ENCODE data around the gene ADGRG3.

Gene ADGRG3

DNA sequence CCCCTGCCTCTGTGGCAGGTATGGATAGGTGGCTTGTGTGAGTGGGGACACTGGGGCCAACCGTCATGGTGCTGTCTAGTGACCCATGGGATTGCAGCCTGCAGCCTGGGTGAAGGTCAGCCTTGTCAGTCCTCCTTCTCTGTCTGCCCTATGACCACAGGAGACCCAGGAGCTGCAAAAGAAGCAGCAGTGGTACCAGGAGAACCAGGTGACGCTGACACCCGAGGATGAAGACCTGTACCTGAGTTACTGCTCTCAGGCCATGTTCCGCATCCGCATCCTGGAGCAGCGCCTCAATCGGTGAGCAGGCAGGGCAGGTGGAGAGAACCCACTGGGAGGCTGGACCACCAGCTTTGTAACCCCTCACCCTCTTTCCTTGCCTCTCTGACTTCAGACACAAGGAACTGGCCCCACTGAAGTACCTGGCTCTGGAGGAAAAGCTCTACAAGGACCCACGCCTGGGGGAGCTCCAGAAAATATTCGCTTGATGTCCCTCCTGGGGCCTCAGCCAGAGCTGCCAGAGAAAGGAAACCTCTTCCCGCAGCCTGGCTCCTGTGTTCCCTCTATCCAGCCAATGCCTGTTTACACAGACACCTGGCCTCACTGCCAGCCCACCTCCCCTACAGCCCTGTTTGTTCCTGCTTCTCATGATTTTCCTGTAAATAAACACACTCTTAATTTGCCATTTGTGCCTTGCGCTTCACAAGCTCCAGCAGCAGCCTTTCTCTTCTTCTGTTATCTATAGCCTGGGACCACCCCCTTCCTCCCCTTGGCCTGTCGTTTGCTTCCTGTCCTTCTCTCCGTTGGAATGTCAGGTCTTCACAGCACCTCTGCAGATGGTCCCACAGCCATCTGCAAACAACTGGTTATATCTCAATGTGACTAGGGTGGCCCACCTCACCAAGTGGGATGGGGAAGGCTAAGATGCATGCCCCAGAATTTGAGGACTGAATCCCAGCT, 62.9 kb downstream of the ADGRG3 start:
- H3K4me3 ChIP-seq (ENCODE audit: low read length), result no peak overlapping the region
- no peak for DNase-seq (ENCODE audit: low read depth)
- TF ChIP-seq, protein P1, sequence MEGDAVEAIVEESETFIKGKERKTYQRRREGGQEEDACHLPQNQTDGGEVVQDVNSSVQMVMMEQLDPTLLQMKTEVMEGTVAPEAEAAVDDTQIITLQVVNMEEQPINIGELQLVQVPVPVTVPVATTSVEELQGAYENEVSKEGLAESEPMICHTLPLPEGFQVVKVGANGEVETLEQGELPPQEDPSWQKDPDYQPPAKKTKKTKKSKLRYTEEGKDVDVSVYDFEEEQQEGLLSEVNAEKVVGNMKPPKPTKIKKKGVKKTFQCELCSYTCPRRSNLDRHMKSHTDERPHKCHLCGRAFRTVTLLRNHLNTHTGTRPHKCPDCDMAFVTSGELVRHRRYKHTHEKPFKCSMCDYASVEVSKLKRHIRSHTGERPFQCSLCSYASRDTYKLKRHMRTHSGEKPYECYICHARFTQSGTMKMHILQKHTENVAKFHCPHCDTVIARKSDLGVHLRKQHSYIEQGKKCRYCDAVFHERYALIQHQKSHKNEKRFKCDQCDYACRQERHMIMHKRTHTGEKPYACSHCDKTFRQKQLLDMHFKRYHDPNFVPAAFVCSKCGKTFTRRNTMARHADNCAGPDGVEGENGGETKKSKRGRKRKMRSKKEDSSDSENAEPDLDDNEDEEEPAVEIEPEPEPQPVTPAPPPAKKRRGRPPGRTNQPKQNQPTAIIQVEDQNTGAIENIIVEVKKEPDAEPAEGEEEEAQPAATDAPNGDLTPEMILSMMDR (conservative IDR thresholded peaks at IDR 0.05; ENCODE audit: low read depth, low read length), result no peak

DNA sequence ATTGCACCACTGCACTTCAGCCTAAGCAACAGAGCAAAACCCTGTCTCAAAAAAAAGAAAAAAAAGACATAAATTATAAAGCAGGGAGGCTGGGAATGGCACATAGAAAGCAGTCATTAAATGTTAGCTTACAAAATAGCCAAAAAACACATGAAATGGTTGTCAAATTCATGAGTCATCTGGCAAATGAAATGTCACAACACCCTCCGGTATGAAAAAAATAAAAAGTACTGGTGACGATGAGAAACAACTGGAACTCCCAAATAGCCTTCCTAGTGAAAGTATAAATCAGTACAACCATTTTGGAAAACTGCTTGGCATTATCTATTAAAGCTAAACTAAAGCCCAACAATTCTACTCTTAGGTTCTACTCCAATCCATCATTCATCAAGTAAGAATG, 63.9 kb downstream of the ADGRG3 start:
- TF ChIP-seq, protein P1 (conservative IDR thresholded peaks at IDR 0.05; ENCODE audit: low read depth, low read length), result no peak
- DNase-seq (ENCODE audit: low read depth), result no peak
- H3K4me3 ChIP-seq (ENCODE audit: low read length), result no peak overlapping the region

DNA sequence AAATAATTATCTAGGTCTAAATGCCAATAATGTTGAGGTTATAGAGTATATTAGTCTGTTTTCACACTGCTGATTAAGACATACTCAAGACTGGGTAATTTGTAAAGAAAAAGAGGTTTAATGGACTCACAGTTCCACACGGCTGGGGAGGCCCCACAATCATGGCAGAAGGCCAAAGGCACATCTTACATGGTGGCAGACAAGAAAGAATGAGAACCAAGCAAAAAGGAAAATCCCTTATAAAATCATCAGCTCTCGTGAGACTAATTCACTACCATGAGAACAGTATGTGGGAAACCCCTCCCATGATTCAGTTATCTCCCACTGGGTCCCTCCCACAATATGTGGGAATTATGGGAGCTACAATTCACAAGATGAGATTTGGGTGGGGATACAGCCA, 64.6 kb downstream of the ADGRG3 start:
- no peak for DNase-seq (ENCODE audit: low read depth)
- TF ChIP-seq, protein P1 (conservative IDR thresholded peaks at IDR 0.05; ENCODE audit: low read depth, low read length), result no peak

DNA sequence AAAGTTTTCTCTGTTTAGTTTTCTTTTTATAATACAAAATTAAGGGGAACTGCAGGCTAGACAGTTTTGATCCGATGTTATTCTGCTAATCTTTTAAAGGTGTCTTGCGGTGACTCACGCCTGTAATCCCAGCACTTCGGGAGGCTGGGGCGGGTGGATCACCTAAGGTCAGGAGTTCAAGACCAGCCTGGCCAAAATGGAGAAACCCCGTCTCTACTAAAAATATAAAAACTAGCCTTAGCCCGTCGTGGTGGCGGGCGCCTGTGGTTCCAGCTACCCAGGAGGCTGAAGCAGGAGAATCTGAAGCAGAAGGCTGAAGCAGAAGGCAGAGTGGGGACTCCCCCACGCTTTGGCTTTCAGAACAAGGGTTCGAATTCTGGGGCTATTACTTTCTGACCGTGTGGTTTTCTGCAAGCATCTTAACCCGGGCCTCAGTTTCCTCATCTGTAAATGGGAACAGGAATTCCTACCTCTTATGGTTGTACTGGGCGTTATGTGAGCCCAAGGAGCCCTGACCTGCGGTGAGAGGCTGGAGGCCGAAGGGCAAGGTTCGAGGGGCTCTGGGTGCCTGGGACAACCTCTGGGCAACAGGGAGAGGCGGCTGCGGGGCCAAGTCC, 66.3 kb downstream of the ADGRG3 start:
- peak overlapping the region; percentile 82 for H3K4me3 ChIP-seq (ENCODE audit: low read length)
- no peak for DNase-seq (ENCODE audit: low read depth)
- TF ChIP-seq, protein P1 (conservative IDR thresholded peaks at IDR 0.05; ENCODE audit: low read depth, low read length), result no peak

More for the DNA sequence above, 64.6 kb downstream of the ADGRG3 start:
- no peak overlapping the region for H3K4me3 ChIP-seq (ENCODE audit: low read length)

DNA sequence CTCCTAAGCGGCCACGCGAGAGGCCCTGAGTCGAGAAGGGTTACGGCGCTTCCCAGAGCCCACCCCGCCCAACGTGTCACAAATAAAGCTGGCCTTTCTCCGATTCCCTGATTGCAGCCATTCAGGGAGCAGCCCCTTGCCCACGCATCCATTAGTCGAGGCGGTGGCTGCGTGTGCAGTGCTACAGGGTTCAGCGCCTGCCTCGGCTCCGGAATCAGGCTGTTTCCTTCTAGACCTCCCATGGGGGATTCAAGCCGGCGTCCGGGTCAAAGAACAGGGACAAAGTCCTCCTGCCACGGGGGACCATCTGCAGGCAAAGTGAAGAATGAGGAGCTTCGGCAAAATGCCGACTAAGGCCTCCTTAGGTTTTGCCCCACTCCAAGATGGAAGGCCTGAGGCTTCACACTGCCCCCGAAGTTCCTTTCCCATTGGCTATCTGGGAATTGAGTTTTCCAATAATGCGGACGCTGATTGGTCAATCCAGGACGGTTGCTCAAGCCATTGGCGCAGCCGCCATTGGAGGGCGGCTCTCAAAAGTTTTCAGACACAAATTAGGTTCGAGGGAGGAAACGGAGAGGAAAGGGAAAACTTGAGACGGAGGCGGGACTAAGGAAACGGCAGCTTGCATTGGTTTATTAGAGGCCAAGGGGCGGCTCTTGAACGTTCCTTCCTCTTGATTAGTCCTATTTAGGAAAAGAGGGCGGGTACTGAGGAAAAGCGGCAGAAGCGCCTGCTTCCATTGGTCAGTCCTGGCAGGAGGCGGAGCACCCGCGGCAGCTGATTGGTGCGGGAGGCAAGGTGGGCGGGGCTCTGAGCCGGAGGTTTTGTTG, 67.0 kb downstream of the ADGRG3 start:
- peak overlapping the region; percentile 82 for H3K4me3 ChIP-seq (ENCODE audit: low read length)
- TF ChIP-seq, protein P1 (conservative IDR thresholded peaks at IDR 0.05; ENCODE audit: low read depth, low read length), result no peak
- peak; percentile 100 for DNase-seq (ENCODE audit: low read depth)

DNA sequence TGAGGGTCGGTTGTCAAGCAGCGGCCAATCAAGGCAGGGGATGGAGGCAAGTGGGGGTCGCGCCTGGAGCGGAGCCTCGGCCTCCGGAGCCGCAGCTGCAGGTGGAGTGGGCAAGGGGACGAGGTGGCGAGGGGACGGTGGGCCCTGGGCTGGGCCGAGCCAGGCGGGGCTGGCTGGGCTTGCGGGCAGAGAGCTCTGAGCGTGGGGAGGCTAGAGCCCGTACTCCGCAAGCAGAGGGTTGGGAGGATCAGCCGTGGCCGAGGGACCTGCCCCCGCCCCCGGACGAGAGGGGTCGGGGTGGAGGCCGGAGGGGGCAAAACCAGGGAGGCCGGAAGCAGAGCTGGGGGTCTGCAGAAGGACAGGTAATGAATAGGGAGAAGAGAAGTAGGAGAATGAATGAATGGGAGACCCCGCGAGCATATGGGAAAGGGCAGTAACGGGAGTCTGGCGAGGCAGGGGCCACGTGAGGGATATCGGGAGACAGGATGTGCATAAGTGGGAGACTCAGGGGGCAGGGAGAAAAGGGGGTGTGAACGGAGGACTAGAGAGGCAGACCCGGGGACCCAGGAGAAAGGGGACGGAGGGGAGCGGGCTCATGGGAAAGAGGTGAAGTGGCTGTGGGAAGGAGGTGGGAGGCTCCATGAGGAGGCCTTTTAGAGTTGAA, 67.8 kb downstream of the ADGRG3 start, which contains the start of gene KATNB1:
TSS of gene KATNB1 (plus strand) at position 16 of the 664 bp plus-strand sequence. CDS start 1,474 bp downstream, outside the sequence.
- DNase-seq (ENCODE audit: low read depth), result no peak
- TF ChIP-seq, protein P1 (conservative IDR thresholded peaks at IDR 0.05; ENCODE audit: low read depth, low read length), result no peak
- H3K4me3 ChIP-seq (ENCODE audit: low read length), result peak within 1 kb of the TSS; percentile 82
